GM06990 (cell line): ENCODE measurements around the gene CCL25.

Source experiments
- DNase-seq: peaks from one replicate; pipeline ENCODE4 v3.0.0-alpha.2; 2011; ENCODE audit not compliant: insufficient read length; ENCODE audit errors: extremely low read depth
- H3K27me3 ChIP-seq: replicated peaks from 2 replicates; pipeline ENCODE4 v1.6.0; 2011; ENCODE audit warnings: low read length; ENCODE audit not compliant: control insufficient read depth, insufficient read depth
- H3K36me3 ChIP-seq: 2 replicates; pipeline ENCODE4 v1.5.1; 2011; ENCODE audit warnings: low read length; ENCODE audit not compliant: control insufficient read depth, insufficient read depth
- H3K4me3 ChIP-seq: replicated peaks from 2 replicates; pipeline ENCODE4 v1.5.1; 2011; ENCODE audit warnings: low read depth, mild to moderate bottlenecking, control low read depth, low read length
- TF ChIP-seq, protein P1 (sequence below): IDR thresholded peaks from 2 replicates; pipeline ENCODE4 v1.5.1; 2011; ENCODE audit warnings: low read length, control low read depth, mild to moderate bottlenecking, inconsistent platforms; ENCODE audit not compliant: insufficient read depth, poor library complexity, severe bottlenecking

CCL25 gene

DNA sequence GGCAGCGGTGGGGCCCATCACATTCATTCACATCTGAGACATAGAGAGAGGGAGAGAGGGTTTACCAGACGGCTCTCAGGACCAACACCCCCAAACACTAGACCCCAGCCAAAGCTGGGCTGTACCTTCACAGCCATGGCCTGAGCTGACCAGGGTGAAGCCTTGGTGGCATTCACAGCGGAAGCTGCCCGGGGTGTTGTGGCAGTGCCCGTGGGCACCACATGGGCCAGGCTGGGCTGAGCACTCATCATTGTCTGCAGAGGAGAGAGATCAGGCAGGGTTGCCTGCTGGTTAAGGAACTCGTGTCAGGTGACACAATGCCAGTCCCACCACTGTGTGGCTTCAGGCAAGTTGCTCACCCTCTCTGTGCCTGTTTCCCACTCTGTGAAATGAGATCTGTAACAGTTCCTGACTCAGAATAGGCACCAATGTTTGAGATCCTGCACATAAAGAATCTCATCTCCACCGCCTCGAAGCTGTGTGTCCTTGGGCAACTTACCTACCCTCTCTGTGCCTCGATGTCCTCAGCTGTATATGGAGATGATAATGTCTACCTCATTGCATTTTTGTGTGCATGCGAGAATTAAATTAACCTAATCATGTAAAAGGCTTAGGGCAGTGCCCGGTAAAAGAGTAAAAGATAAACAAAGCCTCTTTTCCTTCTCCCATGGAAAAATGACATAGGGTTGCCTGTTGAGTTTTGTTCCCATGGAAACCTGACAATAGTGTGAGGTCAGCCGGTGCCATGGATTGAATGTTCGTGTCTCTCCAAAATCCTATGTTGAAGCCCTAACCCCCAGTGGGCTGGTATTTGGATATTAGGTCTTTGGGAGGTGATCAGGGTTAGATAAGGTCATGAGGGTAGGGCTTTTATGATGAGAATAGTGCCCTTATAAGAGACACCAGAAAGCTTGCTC, 22.9 kb downstream of the CCL25 start:
- H3K36me3 ChIP-seq = no peaks in the 10 kb centered on the region
- H3K4me3 ChIP-seq = no peak overlapping the region
- no peak for DNase-seq
- TF ChIP-seq, protein P1, sequence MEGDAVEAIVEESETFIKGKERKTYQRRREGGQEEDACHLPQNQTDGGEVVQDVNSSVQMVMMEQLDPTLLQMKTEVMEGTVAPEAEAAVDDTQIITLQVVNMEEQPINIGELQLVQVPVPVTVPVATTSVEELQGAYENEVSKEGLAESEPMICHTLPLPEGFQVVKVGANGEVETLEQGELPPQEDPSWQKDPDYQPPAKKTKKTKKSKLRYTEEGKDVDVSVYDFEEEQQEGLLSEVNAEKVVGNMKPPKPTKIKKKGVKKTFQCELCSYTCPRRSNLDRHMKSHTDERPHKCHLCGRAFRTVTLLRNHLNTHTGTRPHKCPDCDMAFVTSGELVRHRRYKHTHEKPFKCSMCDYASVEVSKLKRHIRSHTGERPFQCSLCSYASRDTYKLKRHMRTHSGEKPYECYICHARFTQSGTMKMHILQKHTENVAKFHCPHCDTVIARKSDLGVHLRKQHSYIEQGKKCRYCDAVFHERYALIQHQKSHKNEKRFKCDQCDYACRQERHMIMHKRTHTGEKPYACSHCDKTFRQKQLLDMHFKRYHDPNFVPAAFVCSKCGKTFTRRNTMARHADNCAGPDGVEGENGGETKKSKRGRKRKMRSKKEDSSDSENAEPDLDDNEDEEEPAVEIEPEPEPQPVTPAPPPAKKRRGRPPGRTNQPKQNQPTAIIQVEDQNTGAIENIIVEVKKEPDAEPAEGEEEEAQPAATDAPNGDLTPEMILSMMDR = no peak
- no peaks in the 10 kb centered on the region; the same call in 1 of the 2 replicates for H3K27me3 ChIP-seq

DNA sequence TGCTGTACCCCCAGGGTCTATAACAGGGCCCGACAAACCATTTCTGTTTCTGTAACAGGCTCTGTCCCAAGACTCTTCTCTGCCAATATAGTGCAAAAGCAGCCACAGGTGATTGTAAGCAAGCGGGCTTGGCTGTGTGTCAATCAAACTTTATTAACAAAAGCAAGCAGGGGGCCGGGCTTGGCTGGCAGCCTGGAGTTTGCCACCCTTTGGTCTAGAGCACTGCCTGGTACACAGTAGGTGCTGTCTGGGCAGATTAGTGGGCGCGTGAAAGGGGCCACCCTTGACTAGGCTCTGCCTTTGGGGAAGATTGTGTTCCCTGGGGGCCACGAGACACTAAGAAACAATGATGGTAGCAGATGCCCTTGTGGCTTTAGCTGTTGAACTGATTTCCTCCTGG, 27.4 kb downstream of the CCL25 start:
- DNase-seq = no peak
- Histone ChIP-seq H3K36me3 (no peaks in the 10 kb centered on the region), H3K4me3 (no peak overlapping the region), H3K27me3 (no peaks in the 10 kb centered on the region)
- TF ChIP-seq, protein P1 = no peak

DNA sequence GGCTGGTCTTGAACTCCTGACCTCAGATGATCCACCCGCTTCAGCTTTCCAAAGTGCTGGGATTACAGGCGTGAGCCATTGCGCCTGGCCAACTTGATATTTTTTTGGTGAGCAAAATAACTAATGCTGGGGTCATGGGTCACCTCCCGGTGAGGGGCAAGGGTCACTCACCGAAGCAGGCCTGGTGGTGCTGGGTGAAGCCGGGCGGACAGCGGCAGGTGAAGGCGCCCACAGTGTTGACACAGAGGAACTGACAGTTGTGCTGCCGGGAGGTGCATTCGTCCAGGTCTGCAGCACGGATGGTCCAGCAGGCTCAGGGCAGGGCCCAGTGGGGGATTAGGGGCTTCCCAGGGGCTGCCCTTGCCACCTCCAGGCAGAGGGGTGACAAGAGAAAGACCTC, 28.3 kb downstream of the CCL25 start:
- no peaks in the 10 kb centered on the region for H3K36me3 ChIP-seq
- H3K27me3 ChIP-seq = no peaks in the 10 kb centered on the region
- TF ChIP-seq, protein P1 = no peak
- no peak for DNase-seq
- H3K4me3 ChIP-seq = no peak overlapping the region

DNA sequence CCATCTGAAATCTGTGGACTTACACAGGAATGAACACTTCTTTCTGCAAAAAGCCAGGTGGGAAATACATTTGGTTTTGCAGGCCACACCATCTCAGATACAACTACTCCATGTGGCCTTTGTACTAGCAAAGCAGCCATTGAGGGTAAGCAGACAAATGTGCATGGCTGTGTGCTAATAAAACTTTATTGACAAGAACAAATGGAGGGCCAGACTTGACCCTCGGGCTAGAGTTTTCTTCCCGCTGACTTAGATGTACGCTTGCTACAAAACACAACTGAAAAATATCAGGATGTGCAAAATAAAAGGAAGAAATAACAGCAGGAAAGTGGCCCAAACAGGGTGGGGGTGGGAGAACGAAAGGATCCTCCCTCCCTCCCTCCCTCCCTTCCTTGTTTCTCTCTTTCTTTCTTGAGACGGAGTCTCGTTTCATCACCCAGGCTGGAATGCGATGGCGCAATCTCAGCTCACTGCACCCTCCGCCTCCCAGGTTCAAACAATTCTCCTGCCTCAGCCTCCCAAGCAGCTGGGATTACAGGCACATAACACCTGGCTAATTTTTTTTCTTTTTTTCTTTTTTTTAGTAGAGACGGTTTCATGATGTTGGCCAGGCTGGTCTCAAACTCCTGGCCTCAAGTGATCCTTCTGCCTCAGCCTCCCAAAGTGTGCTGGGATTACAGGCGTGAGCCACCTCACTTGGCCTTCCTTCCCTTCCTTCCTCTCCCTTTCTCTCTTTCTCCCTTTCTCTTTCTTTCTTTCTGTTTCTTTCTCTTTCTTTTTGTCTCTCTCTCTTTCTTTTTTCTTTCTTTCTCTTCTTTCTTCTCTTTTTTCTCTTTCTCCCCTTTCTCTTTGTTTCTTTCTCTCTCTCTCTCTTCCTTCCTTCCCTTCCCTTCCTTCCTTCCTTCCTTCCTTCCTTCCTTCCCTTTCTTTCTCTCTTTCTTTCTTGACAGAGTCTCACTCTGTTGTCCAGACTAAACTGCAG, 29.3 kb downstream of the CCL25 start:
- H3K36me3 ChIP-seq = no peaks in the 10 kb centered on the region
- H3K4me3 ChIP-seq = no peak overlapping the region
- TF ChIP-seq, protein P1 = no peak
- H3K27me3 ChIP-seq = no peaks in the 10 kb centered on the region
- no peak for DNase-seq

DNA sequence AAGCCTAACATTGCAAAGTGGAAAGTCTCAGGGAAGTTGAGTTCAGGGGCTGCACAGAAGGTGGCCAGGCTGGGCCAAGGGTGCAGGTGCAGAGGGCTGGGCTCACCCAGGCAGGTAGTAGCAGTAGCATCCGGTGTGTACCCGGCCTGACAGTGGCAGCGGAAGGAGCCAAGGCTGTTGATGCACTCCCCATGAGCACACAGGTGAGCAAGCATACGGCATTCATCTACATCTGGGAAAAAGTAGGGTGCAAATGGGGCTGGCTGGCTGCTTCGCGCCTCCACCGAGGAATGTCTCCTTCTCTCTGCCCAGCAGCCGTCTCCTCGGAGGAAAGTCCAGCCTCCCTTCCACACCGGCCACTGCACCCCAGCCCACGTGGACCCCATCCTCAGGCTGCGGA, 30.6 kb downstream of the CCL25 start:
- TF ChIP-seq, protein P1 = no peak
- Histone ChIP-seq H3K36me3 (no peaks in the 10 kb centered on the region), H3K4me3 (no peak overlapping the region), H3K27me3 (no peaks in the 10 kb centered on the region)
- no peak for DNase-seq
